GM12864 (cell line): Measurements from ENCODE around the gene STPG4.

ENCODE experiments used
- DNase-seq: peaks from one replicate; pipeline ENCODE4 v3.0.0-alpha.2; 2011; ENCODE audit warnings: low read depth
- H3K4me3 ChIP-seq: 2 replicates; pipeline ENCODE4 v1.5.1; 2011; ENCODE audit warnings: mild to moderate bottlenecking, low read depth, low read length, control low read depth
- CTCF ChIP-seq: IDR thresholded peaks from 2 replicates; pipeline ENCODE4 v1.5.1; 2011; ENCODE audit warnings: low read depth, mild to moderate bottlenecking, moderate library complexity, low read length, control low read depth, inconsistent platforms; ENCODE audit errors: missing control alignments

Gene STPG4

DNA sequence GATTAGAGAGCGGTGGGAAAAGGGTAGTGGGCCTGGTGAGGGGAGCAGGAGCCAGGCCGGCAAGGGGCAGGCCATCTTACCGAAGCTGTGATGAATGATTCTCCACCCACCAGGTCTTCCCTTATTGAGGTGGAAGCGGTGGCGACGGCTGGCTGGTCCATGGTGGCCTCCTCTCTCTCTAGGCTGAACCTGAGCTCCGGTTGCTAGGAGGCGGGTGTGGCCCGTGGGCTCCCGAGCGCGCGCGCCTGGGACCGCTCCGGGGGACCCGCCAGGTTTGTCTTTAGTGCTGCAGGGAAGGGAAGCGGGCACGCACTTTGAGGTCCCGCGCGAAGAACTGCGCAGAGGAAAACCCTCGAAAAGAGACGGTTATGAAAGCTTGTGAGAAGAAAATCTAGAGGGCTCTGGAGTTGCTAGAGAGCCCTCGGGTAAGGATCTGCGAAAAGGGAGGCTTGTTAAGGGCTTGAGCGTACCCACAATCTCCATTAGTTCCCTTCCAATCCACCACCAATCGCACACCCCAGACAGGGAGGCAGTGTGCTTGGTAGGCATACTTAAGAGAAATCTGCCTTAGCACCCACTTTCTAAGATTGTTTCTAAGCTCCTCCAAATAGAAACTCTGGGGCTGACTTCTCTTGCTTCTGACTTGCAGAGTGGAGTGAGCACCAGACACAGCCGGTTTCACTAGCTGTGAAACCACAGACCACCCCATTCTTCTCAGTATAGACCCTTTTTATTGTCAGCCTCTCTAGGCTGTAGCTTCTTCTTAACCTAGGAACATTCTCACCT lies at the start of gene STPG4:
Gene STPG4, minus strand, starts transcription at position 218 of the 786 bp plus-strand sequence. Its CDS starts 57 bp downstream, at position 161.
- H3K4me3 ChIP-seq: no peak within 1 kb of the TSS
- TF ChIP-seq CTCF: no peak
- DNase-seq: no peak

DNA sequence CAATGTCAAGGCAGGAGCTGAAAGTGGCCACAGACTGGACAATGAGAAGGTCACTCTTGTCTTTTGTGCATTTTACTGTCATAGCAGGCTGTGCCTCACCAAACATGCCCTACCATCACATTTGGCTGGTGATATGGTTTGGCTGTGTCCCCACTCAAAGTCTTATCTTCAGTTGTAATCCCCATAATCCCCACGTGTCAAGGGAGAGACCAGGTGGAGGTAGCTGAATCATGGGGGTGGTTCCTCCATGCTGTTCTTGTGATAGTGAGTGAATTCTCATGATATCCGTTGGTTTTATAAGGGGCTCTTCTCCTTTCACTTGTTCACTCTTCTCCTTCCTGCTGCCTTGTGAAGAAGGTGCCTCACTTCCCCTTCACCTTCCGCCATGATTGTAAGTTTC lies 49.6 kb upstream of the STPG4 start:
- DNase-seq: no peak
- no peak overlapping the region for H3K4me3 ChIP-seq
- no peak for TF ChIP-seq CTCF

GRCh38 chr2:47203995-47204394 lies 48.9 kb upstream of the STPG4 start:
- no peak for TF ChIP-seq CTCF
- DNase-seq: no peak
- H3K4me3 ChIP-seq: no peak overlapping the region

DNA sequence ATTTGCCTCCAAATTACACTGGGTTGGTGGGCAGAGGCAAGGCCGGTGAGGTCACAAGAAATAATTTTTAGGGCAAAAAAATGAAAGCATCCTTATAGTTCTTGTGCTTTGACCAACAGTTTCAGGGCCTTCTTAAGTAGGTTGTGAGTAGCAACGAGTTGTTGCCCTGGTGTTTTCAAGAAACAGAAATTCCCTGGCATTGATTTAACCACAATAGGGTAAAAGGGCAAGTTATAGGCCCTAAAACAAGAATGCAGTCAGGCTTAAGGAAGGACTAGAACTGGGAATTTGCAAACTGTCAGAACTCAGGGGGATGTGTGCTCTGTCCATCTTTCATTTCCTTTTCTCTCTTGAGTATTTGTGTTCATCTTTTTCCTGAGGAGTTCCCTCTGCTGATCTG lies 46.1 kb upstream of the STPG4 start:
- DNase-seq: no peak
- TF ChIP-seq CTCF: no peak
- no peak overlapping the region for H3K4me3 ChIP-seq

DNA sequence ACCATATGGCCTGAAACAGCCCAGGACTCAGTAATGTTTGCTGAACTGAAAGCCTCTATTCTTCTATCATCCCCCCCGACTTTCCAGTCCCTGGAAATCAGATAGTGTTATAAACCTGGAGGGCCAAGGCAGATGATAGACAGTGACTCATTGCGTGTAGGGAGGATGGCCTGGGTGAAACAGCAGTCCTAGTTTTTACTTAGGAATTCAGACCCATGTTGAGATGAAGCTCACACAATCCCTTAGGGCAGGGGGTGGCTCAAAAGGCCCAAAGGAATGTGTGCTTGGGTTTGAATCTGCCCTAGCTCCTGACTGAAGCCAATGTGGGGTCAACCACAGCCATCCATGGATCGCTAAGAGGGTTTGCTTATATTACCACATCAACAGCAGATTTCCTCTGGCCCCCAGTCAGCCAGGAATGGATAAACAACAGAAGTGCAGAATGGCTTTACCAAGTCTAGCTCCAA lies 43.9 kb upstream of the STPG4 start:
- DNase-seq: no peak
- H3K4me3 ChIP-seq: no peak overlapping the region
- no peak for TF ChIP-seq CTCF

DNA sequence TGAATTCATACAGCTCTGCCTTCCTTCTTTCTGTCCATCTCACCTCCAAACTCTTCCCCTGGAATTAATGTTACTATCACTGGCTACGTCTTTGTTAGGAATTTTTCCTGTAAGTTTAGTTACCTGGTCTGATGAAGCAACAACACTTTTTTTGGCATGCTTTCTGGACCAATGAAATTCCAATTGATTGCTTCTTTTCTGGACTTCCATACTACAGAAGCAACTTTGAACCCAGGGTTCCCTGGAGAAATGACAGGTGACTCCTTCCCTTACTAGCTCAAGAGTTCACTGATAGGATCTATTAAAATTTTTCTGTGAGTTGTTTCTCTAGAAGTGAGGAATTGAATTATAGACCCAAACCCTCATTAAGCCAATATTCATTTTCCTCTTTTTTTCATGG lies 41.4 kb upstream of the STPG4 start:
- DNase-seq: no peak

More for the DNA sequence above, 41.4 kb upstream of the STPG4 start:
- no peak for TF ChIP-seq CTCF
- H3K4me3 ChIP-seq: no peak overlapping the region
